GM19438 (cell line): ENCODE measurements around the gene PLXNA1.

Experiments
- ATAC-seq: cut with Tn5 transposase; IDR thresholded peaks from one replicate; pipeline ENCODE4 v1.9.1; 2021; ENCODE audit warnings: low read depth; ENCODE audit not compliant: unreplicated experiment

The PLXNA1 gene

DNA sequence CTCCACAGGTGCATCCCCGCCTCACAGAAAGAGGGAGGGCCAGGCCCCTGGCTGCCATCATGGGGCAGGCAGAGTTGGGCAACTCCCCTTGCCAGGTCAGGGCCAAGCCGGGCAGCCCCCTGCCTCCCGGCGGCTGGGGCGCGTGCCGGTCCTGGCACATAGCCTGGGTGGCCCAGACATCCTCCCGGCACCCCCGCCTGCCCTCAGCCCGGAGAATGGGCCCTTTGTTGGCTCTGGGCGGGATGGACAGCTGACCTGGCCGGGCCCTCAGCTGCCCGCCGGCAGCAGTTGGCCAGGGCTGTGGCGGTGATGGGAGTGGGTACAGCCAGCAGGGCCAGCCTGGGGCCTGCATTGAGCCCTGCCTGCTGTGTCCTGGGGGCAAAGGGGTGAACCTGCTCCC lies 16.5 kb downstream of the PLXNA1 start:
- ATAC-seq, result no peak

DNA sequence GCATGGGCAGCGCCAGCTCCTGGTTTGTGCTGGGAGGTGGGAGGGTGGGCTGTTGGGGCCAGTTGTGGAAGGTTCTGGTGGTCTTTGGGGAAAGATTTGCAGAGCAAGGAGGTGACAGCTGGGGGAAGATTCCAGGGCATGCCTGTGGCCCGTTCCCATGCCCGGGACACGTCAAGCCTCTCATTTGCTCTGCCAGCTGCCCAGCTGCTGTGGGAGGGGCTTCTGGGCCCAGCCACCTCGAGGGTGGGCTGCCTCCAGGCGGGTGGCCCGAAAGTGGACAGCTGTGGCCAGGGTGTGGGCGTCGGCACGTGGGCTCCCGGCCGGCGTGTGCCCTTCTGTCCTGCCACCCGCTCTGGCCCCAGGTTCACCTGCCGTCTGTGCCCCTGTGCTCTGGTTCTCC lies 17.2 kb downstream of the PLXNA1 start:
- ATAC-seq, result no peak

DNA sequence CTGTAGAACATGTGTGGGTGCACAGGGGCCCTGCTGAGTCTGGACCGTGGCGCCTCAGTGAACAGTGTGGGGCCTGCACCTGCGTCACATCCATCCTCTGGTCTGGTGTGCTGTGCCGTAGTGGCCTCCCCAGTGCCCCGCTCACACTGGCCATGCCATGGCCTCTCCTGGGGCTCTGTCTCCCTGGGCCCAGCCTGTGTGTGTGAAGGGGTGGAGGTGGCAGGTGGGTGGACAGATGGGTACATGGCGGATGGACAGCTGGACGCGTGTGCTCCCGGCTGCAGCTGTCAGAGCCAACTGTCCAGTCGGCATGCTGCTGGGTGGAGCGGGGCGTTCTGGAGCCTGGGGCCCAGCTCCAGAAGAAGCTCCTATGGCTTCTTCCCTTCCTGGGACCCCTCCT lies 17.8 kb downstream of the PLXNA1 start:
- ATAC-seq, result no peak

DNA sequence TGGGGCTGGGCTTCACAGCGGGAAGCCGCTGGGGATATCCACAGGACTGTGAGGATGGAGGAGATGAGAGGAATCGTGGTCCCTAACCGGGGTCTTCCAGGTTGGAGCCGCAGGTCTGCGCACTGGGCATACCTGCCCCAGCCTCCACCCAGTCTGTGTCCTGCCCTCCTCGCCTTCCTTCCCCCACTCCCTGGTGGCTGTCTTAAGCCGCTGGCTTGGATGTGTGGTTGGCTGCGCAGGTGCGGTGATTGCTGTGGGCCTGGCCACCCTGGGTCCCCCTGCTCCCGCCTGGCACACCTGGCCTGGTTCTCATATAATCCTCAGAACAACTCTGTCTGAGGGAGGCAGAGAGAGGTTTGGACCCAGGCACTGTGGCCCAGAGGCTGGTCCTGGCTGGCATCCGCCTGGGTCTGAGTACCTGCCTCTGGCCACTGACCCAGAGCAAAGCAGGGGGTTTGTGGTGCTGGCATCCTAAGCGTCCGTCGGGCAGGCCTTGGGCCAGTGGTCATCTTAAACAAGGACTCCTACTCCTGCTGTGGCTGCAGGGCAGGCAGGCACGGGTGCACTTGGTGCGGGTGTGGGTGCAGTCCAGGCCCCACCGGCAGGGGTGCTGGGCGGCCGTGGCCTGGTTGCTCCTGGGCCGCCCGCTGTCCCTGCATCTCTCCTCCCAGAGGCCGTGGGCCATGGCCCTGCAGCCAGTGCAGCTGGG lies 18.7 kb downstream of the PLXNA1 start:
- ATAC-seq, result no peak

DNA sequence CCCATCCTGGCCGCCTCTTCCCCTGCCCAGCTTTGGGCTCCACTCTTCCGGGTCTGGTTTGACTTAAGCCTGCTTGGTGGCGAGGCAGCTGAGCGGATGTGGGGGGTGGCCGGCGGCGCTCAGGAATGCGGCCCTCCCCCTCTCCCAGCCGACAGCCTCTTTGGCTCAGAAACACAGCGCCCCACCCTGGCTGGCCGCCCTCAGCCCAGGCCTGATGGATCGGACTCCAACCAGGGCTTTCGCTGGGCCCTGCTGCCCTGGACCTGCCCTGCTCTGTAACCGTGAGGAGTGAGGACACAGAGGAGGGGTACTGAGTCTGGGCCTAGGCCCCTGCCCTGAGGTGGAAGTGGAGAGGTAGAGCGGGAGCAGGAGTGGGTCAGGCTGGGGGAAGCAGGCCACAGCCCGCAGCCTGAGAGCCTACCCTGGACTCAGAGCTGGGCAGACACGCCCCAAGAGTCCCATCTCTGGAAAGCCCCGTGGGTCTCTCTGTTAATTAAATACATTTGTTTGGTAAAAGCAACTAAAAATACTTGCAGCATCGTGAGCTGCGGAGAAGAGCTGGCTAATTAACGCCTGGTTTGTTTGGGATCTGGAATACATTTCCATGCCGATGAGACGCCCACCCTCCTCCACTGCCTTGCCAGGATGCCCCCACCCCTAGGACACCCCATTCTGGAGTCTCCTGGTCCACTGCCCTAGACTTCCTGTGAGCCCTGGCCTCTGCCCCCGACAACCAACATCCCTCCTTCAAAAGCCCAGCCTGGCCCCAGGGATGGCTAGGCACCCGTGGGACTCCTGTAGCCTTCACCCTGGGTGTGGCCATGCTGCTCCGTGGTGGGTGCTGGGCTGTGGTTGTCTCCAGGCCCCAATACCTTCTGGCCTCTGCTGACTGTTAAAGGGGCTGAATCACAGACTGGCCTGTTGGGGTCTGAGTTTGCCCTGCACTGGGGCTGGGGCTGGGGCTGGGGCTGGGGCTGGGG lies 19.6 kb downstream of the PLXNA1 start:
- no peak for ATAC-seq

DNA sequence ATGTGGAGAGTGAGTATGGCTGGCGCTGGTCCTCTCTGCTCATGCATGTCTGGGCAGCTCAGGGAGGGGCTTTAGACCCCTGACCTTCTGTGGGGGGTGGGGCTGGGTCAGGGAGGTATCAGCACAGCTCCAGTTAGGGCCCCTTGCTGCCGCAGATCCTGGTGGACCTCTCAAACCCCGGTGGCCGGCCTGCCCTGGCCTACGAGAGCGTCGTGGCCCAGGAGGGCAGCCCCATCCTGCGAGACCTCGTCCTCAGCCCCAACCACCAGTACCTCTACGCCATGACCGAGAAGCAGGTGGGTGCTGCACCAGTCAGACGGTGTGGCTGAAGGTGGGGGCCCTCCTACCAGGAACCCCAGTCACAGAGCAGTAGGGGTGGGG lies 20.2 kb downstream of the PLXNA1 start:
- no peak for ATAC-seq

DNA sequence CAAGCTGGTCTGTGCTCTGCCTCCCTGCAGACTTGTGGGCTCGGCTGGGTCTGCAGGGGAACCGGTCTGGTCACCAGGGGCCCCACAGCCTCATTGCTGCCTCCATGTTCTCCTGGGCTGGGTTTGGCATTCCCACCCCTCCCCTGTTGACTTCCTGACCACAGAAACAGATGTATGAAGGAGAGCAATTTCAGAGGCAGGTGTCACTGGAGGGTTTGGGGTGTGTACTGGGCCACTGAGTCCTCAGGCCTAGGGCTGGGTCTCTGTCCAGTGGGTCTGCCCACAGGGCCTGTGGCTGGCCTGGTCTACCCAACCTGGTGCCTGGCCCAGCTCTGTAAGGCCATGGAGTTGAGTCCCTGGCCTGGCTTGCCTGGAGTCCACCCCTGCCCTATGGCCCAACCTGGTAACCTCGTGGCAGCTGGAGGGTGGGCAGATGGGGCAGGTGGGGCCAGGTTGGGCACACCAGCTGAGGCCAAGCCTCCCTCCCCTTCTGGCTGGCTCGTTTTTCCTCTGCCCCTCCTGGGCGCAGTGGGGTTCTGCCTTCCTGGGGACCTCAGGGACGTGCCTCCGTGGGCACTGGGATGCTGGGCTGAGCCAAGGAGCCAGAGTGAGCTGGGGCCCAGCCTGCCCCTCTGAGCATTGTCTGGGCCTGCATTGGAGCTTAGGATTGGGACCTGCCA lies 20.8 kb downstream of the PLXNA1 start:
- no peak for ATAC-seq

DNA sequence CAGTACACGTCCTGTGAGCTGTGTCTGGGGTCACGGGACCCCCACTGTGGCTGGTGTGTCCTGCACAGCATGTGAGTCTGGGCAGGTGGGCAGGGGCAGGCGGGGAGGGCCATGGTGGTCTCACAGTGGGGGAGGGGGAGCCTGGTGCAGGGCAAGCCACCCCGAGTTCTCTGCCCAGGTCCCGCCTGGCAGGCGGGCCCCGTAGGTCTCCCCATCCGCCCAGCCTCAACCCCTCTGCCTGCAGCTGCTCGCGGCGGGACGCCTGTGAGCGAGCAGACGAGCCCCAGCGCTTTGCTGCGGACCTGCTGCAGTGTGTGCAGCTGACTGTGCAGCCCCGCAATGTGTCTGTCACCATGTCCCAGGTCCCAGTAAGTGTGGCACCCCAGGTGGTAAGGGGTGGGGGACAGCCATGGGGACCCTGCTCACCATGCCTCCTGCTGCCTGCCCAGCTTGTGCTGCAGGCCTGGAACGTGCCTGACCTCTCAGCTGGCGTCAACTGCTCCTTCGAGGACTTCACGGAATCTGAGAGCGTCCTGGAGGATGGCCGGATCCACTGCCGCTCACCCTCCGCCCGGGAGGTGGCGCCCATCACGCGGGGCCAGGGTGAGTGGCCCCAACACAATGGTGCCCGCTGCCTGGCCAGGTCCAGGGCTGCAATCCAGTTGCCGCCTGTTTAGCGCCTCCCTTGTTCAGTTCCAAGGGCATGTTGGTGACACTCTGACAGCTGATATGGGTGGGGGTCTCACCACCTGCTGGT lies 21.9 kb downstream of the PLXNA1 start:
- no peak for ATAC-seq

DNA sequence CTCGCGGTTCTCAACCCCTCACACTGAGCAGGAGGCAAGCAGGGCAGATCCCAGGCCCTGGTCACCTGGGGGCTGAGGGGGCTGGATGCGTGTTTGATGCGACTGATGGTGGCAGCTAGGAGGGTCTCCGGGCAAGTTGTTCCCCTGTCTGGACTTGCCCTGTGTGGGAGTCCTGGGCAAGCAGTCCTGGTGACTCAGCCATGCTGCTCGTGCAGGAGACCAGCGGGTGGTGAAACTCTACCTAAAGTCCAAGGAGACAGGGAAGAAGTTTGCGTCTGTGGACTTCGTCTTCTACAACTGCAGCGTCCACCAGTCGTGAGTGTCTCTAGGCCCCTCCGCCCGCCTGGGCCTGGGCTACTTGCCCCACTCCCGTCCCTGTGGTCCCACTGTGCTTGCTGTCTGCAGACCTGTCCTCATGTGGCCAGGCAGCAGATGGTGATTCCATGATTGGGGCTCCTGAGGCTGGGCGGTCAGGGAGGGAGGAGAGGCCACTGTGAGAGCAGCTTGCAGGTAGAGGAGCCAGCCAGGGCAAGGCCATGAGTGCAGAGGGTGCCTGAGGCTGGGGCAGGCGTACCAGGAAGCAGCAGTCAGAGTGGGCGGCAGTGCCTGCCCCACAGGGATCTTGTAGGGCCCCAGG lies 23.1 kb downstream of the PLXNA1 start:
- no peak for ATAC-seq

DNA sequence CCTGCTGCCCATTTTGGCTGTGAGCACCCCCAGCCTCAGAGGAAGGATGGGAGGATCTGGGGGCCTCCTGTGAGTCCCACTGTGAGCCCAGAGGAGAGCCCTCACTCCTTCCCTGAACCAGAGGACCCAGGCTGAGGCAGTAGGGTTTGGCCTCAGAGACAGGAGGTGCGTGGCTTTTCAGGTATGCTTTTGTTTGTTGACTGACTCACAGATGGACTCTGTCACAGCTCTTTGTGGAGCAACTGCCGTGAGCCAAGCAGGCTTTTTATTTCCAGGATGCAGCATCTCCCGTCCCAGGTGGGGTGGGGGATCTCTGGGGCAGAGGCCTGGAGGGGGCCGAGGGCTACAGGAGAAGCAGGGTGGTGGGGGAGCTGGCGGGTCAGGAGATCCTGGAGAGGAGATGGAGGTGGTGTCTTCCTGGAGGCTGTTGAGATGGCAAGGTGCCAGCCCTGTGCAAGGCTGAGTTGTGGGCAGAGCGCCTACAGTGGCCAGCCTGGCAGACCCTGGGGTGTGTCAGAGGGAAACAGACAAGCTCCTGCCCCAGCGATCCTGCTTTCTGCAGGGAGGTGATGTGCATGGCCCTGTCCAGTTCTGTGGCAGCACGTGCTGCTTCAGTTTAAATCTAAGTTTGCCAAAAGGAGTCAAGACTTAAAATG lies 24.0 kb downstream of the PLXNA1 start:
- ATAC-seq, result no peak

DNA sequence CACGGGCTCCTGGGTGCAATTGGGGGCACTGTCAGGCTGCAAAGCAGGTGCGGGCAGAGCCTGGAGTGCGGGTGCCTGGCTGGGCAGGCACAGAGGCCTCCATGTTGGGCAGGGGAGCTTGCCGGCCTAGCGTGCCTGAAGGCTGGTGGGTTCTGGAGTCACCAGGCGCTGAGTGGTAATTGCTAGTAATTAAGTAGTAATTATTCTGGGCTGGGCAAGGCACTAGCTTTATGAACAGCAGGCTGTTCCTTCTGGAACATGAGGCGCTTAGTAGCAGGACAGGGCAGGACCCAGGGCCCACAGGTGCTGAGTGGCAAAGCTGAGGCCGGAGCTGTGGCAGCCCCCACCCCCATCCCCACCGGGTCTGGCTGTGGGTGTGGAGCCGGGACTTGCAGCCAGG lies 25.3 kb downstream of the PLXNA1 start:
- no peak for ATAC-seq

DNA sequence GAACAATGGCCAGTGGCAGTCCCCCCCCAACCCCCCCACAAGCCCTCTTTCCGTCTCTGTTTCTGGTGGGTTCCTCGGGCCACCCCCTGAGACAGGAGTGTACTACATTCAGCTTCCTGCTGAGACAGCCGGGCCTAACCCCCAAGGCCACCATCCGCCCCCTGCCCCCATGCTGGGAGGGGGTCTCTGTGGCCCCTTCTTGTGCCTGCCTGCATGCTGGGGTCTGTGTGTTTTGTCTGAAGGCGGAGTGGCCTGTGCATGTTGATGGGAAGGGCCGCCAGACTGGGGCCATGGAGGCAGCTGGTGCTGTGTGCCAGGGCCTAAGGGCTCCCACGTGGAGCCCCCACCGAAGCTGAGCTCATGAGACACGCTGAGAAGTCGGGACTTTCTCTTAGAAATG lies 26.6 kb downstream of the PLXNA1 start:
- no peak for ATAC-seq

DNA sequence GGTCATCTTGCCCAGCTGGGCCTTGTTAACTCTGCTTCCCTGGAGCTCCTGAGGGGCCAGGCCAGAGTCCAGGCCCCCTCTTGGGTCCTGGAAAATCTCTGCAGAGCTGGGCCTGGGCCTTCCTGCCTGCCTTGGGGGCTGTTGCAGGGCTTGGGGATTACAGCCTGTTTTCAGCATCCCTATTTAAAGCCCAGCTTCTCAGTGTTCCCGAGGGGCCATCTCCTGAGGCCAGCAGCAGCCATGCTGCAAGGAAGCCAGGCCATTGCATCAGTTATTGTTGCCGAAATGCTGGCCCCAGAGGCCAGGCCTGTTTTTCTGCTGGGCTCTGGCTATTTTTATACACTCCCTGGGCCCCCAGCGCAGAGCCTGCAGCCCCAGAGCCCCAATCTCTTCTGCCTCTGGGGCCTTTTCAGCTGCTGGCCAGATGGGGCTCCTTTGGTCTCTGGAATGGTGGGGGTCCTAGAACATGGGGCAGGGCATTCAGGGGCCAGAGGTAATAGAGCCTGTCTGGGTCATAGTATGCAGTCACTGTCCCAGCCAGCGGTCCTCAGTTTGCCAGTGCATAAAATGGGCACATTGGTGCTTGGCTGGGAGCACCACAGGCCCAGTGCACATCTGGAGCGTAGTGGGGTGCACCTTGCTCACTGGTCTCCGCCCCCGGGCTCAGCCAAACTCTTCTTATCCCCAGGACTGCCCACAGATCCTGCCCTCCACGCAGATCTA lies 28.5 kb downstream of the PLXNA1 start:
- no peak for ATAC-seq

DNA sequence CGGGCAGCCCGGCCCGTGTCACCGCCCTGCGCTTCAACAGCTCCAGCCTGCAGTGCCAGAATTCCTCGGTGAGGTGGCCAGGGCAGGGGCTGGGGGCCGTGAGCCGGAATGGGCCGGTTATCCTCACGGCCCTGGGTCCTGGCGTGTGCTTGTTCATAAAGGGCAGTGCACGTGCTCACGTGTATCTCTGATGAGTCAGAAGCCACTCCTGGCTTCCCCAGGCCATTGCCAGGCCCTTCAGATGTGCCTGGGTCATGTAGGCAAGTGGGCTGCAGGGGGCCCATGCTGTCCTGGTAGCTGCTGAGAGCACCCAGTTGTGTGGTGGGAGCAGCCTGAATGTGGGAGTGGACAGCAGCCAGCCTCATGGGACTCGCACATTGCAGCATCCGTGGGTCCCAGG lies 29.2 kb downstream of the PLXNA1 start:
- no peak for ATAC-seq

DNA sequence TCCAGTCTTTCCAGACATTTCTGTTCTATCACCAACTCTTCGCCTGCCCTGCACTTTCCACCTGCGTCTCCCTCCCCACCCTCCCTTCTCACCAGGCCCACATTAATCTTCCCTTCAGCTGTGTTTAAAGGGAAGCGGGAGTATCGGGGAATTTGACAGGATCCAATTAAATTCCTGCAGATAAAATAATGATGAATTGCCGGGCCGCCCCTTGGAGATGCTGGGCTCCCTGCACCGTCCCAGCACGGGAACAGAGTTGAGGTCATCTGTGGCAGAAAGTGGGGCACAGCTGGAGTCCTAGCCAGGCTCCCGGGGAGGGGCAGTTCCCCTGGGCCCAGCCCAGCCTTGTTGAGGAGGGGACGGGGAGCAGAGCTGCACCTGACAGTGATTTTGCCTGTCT lies 30.3 kb downstream of the PLXNA1 start:
- ATAC-seq, result no peak

DNA sequence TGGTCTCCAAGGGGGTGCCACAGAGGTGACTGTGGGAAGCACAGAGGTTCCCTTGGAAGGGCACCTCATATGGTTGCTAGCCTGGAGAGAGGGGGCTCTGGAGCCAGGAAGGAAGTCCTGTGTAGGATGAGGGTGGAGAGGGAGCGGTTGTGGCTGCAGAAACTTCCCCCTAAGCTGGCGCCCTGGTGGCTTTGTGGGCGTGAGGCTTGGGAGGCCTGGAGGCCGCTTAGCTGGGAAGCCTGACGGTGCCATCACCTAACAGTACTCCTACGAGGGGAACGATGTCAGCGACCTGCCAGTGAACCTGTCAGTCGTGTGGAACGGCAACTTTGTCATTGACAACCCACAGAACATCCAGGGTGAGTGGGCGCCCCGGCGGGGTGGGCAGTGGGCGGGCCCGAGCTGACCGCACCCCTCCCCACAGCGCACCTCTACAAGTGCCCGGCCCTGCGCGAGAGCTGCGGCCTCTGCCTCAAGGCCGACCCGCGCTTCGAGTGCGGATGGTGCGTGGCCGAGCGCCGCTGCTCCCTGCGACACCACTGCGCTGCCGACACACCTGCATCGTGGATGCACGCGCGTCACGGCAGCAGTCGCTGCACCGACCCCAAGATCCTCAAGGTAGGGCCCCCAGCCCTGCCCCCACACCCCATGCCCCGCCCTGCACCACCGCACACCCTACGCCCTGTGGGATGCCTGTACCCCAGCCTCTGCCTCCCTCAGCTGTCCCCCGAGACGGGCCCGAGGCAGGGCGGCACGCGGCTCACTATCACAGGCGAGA lies 31.0 kb downstream of the PLXNA1 start:
- no peak for ATAC-seq

DNA sequence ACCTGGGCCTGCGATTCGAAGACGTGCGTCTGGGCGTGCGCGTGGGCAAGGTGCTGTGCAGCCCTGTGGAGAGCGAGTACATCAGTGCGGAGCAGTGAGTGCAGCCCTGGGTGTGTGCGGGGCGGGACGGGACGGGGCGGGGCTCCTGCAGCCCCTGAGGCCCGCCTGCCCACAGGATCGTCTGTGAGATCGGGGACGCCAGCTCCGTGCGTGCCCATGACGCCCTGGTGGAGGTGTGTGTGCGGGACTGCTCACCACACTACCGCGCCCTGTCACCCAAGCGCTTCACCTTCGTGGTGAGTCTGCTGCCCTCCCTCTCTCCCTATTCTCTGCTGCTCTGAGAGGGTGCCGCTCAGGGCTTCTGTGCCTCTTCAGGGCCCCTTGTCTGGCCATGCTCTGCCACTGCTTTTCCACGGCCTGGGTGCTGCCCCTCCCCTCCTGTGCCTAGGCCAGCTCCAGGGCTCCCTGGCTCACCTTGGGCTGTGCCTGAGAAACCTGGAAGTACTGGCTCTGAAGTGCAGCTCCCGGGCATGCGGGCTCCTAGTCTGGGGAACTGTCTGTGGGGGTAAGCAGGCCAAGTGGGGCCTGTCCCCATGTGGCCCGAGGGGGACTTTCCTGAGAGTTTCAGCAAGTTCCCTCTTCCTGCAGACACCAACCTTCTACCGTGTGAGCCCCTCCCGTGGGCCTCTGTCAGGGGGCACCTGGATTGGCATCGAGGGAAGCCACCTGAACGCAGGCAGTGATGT lies 31.8 kb downstream of the PLXNA1 start:
- no peak for ATAC-seq
